Ovary (tissue), 9 donors: ENCODE data around the gene OR10A5. TPM values are rescaled to one million over a fixed set of nuclear protein-coding genes. Genes with fewer than 3 reads are reported as not detected.
"Not testable (repeated sequence)": the region's sequence is repeated elsewhere in the genome, so short reads cannot be mapped to it uniquely, and the experiment has no call there.

Experiments used
- DNase-seq, 5 donors: peaks; one replicate each; pipeline ENCODE4 v3.0.0-alpha.2; 2019 to 2020
- H3K27ac ChIP-seq, 2 donors: fragments of 200-600 bp; one replicate each; pipeline versions ENCODE4 v1.5.1 to v1.8.0; 2019 to 2022
- H3K27me3 ChIP-seq: fragments of 200-600 bp; one replicate; pipeline ENCODE4 v1.8.0; 2022
- H3K36me3 ChIP-seq: fragments of 200-600 bp; sonication (generic); one replicate; pipeline ENCODE4 v1.5.1; 2019
- H3K4me1 ChIP-seq: one replicate; pipeline ENCODE4 v1.8.1; 2013; ENCODE audit warnings: mild to moderate bottlenecking, moderate library complexity; ENCODE audit not compliant: insufficient read depth
- H3K4me3 ChIP-seq: fragments of 200-600 bp; sonication (generic); one replicate; pipeline ENCODE4 v1.5.1; 2017
- H3K9me3 ChIP-seq, 2 donors: fragments of 200-600 bp in 1 of 2; sonication (generic) in 1 of 2; one replicate each; pipeline versions ENCODE4 v1.5.1 to v1.8.1; 2013 to 2019; ENCODE audit warnings: mild to moderate bottlenecking in 1 of 2, moderate library complexity in 1 of 2
- CTCF ChIP-seq, 3 donors: fragments of 450-650 bp in 2 of 3; fragments of 200-600 bp in 1 of 3; IDR thresholded peaks; one replicate each; pipeline versions ENCODE4 v1.5.1 to v1.8.0; 2016 to 2022; ENCODE audit warnings: antibody characterized with exemption in 3 of 3, mild to moderate bottlenecking in 1 of 3
- EP300 ChIP-seq: sonication (generic); formaldehyde crosslinking; IDR thresholded peaks from one replicate; pipeline ENCODE4 v1.6.1; 2017; ENCODE audit warnings: antibody characterized with exemption
- POLR2A ChIP-seq: fragments of 450-650 bp; IDR thresholded peaks from one replicate; pipeline ENCODE4 v1.6.1; 2017; ENCODE audit warnings: antibody characterized with exemption, mild to moderate bottlenecking, moderate library complexity
- WGBS, 3 donors: extraction: QIAGEN DNeasy Blood & Tissue Kit in 1 of 3; methylation state at CpG; one replicate each; pipeline versions ENCODE4 v1.1.5 to v1.1.7; 2013 to 2017; 5-methylcytosine and 5-hydroxymethylcytosine counted together
- intact Hi-C, 4 donors: fragments of 100-400 bp; cut with DNase I; formaldehyde crosslinking; loops; one replicate each; pipeline versions ENCODE4 v1.11.0 to v1.15.1; 2022 to 2023
- polyA plus RNA-seq, 2 donors: library from polyadenylated mRNA; stranded (reverse); fragments of 200-250 nt in 1 of 2; fragments of 350-450 nt in 1 of 2; fragmentation: Illumina TruSeq in 1 of 2; extraction: RNeasy Lipid Tissue Mini Kit (QIAGEN cat#74804) in 1 of 2; gene quantifications; one replicate each; pipeline ENCODE4 v1.2.3, GENCODE V29; 2013 to 2014
- total RNA-seq, 7 donors: library from RNA; depleted of rRNA in 2 of 7; stranded (reverse); fragments of >200 nt in 2 of 7; fragmentation: NEBNext Ultra II Directional in 3 of 7; extraction: Animal tissue kit (Norgen Biotek cat#: 25700) in 3 of 7; gene quantifications; one replicate each; pipeline versions ENCODE4 v1.1.0 to v1.2.4, GENCODE V29; 2016 to 2023
- donor health status: DM: no; HTN: no; CAD: no; lungs with moderate emphysema.
- donor health status: DM: no; HTN: no; CAD: no.
- donor health status: Bipolar disorder and iron deficiency.
- donor health status: DM: yes; HTN: yes; CAD: no.
- donor health status: DM: no; HTN: no; CAD: no.
- donor health status: DM: yes; HTN: yes; CAD: no.

The OR10A5 gene
- total and polyA plus RNA-seq, 9 donors = not detected

GRCh38 chr11:6844356-6844755 is 1.1 kb upstream of the OR10A5 start:
- H3K27ac ChIP-seq = no peak overlapping the region
- H3K4me3 ChIP-seq = no peak overlapping the region
- TF ChIP-seq EP300 (no peak), CTCF (IDR thresholded peaks at IDR 0.05) (no peak), POLR2A (no peak)
- H3K4me1 ChIP-seq = no peaks in the 10 kb centered on the region
- H3K36me3 ChIP-seq = no peaks in the 10 kb centered on the region
- WGBS, 3 donors = 89 to 93% (median 91%) methylated on average over 5 of the region's 5 CpGs
- no peaks in the 10 kb centered on the region for H3K27me3 ChIP-seq
- no peak for DNase-seq
- intact Hi-C loops = no loop called here
- no peaks in the 10 kb centered on the region for H3K9me3 ChIP-seq

GRCh38 chr11:6850526-6850925 is 5.0 kb downstream of the OR10A5 start:
- no peaks in the 10 kb centered on the region for H3K36me3 ChIP-seq
- intact Hi-C loops = no loop called here
- H3K4me3 ChIP-seq = no peak overlapping the region
- H3K27me3 ChIP-seq = no peaks in the 10 kb centered on the region
- no peak for DNase-seq
- TF ChIP-seq EP300 = no peak
- TF ChIP-seq POLR2A = no peak
- no peak for TF ChIP-seq CTCF (IDR thresholded peaks at IDR 0.05)
- no peak overlapping the region for H3K27ac ChIP-seq
- no peaks in the 10 kb centered on the region for H3K4me1 ChIP-seq
- H3K9me3 ChIP-seq = no peaks in the 10 kb centered on the region
- 67 to 95% (median 92%) methylated on average over 2 of the region's 2 CpGs for WGBS, 3 donors

- H3K36me3 ChIP-seq, H3K9me3 ChIP-seq, DNase-seq, H3K27ac ChIP-seq, H3K27me3 ChIP-seq, H3K4me1 ChIP-seq, H3K4me3 ChIP-seq, intact Hi-C loops: not testable (repeated sequence)
- WGBS, 3 donors = 94 to 97% (median 94%) methylated on average over 6 of the region's 6 CpGs
These were observed 9.3 kb downstream of the OR10A5 start for GRCh38 chr11:6854801-6855200.

GRCh38 chr11:6855971-6856541 is 10.6 kb downstream of the OR10A5 start:
- Histone ChIP-seq H3K36me3 (no peaks in the 10 kb centered on the region), H3K9me3 (no peaks in the 10 kb centered on the region), H3K27ac (no peak overlapping the region), H3K4me1 (no peaks in the 10 kb centered on the region), H3K27me3 (no peaks in the 10 kb centered on the region), H3K4me3 (no peak overlapping the region)
- DNase-seq = no peak
- WGBS, 3 donors = 19 to 26% (median 21%) methylated on average over 1 of the region's 1 CpG
- TF ChIP-seq POLR2A (no peak), EP300 (no peak), CTCF (IDR thresholded peaks at IDR 0.05) (no peak)
- intact Hi-C loops = no loop called here

- intact Hi-C loops = no loop called here
- no peak overlapping the region for H3K4me3 ChIP-seq
These were observed 11.4 kb downstream of the OR10A5 start for GRCh38 chr11:6856871-6857270.

More at GRCh38 chr11:6856871-6857270, 11.4 kb downstream of the OR10A5 start:
- Histone ChIP-seq H3K27me3 (no peaks in the 10 kb centered on the region), H3K27ac (no peak overlapping the region), H3K9me3 (no peaks in the 10 kb centered on the region), H3K36me3 (no peaks in the 10 kb centered on the region), H3K4me1 (no peaks in the 10 kb centered on the region)
- no peak for TF ChIP-seq EP300
- TF ChIP-seq CTCF (IDR thresholded peaks at IDR 0.05) = no peak
- no peak for TF ChIP-seq POLR2A
- 33 to 53% (median 49%) methylated on average over 3 of the region's 3 CpGs for WGBS, 3 donors
- DNase-seq = no peak
